A673 (cell line): Measurements from ENCODE around the gene GHRHR. TPM values are rescaled to one million over a fixed set of nuclear protein-coding genes. Genes with fewer than 3 reads are reported as not detected.
A peak's percentile ranks its signal among the peaks of the same experiment; 100 is the strongest.

Experiments used
- BruUV-seq: library from RNA; stranded (reverse); fragments of 400-500 nt; replicated peaks from 2 replicates; lab custom pipeline; 2021; lab: Mats Ljungman, UMichigan
- CTCF ChIA-PET: fragments of 300-600 bp; sonication (Branson Sonifier 250); formaldehyde crosslinking; loops from one replicate; lab custom pipeline; 2022; ENCODE audit warnings: antibody characterized with exemption; lab: Charles Lee
- POLR2A ChIA-PET: fragments of 300-600 bp; sonication (Branson Sonifier 250); formaldehyde crosslinking; loops from one replicate; lab custom pipeline; 2022; ENCODE audit warnings: antibody characterized with exemption; ENCODE audit not compliant: low non-redundant PET; lab: Charles Lee
- DNase-seq: peaks from one replicate; pipeline ENCODE4 v3.0.0-alpha.2; 2015; ENCODE audit warnings: low spot score
- H3K27ac ChIP-seq: fragments of 200-600 bp; sonication (generic); 2 replicates; pipeline ENCODE4 v1.5.1; 2016; ENCODE audit warnings: mixed run types, low read depth, mild to moderate bottlenecking, mixed read lengths, antibody characterized with exemption, low read length; ENCODE audit not compliant: poor library complexity, severe bottlenecking
- H3K27me3 ChIP-seq: fragments of 200-600 bp; sonication (generic); replicated peaks from 2 replicates; pipeline ENCODE4 v1.6.1; 2017; ENCODE audit warnings: mixed run types, low read depth, mild to moderate bottlenecking, mixed read lengths, antibody characterized with exemption, low read length; ENCODE audit not compliant: insufficient read depth, poor library complexity
- H3K36me3 ChIP-seq: fragments of 200-600 bp; sonication (generic); 2 replicates; pipeline ENCODE4 v1.6.1; 2016; ENCODE audit warnings: mixed run types, mild to moderate bottlenecking, mixed read lengths, antibody characterized with exemption, low read length; ENCODE audit not compliant: insufficient read depth, poor library complexity, severe bottlenecking
- H3K4me1 ChIP-seq: fragments of 200-600 bp; sonication (generic); 2 replicates; pipeline ENCODE4 v1.6.1; 2017; ENCODE audit warnings: mixed run types, mild to moderate bottlenecking, mixed read lengths, antibody characterized with exemption, low read length; ENCODE audit not compliant: insufficient read depth, poor library complexity, severe bottlenecking
- H3K4me3 ChIP-seq: fragments of 200-600 bp; sonication (generic); 2 replicates; pipeline ENCODE4 v1.5.1; 2016; ENCODE audit warnings: low read depth, mixed run types, mild to moderate bottlenecking, mixed read lengths, low read length; ENCODE audit not compliant: poor library complexity, severe bottlenecking
- H3K9me3 ChIP-seq: fragments of 200-600 bp; sonication (generic); 2 replicates; pipeline ENCODE4 v1.6.1; 2016; ENCODE audit warnings: mixed run types, low read depth, mild to moderate bottlenecking, mixed read lengths, antibody characterized with exemption, low read length; ENCODE audit not compliant: poor library complexity, severe bottlenecking
- EZH2 ChIP-seq: fragments of 200-600 bp; sonication (generic); IDR thresholded peaks from 2 replicates; pipeline ENCODE4 v1.6.1; 2017; ENCODE audit warnings: borderline replicate concordance, low read depth, mild to moderate bottlenecking, mixed read lengths, antibody characterized with exemption, low read length; ENCODE audit not compliant: poor library complexity, severe bottlenecking
- intact Hi-C: fragments of 100-400 bp; cut with micrococcal nuclease; formaldehyde crosslinking; loops from one replicate; pipeline ENCODE4 v1.10.0; 2022; ENCODE audit not compliant: unreplicated experiment
- total RNA-seq: library from RNA; stranded (reverse); gene quantifications from 2 replicates; pipeline ENCODE4 v1.2.3, GENCODE V29; 2021
- TF ChIP-seq, protein P1 (sequence below): fragments of 300-800, 200-600 bp; sonication (generic); conservative IDR thresholded peaks from 2 replicates; pipeline ENCODE4 v1.5.1; 2017; ENCODE audit warnings: low read depth, mild to moderate bottlenecking, antibody characterized with exemption, low read length, moderate library complexity, mixed read lengths

GHRHR gene
- total RNA-seq, 1 experiment from 2014 or later: not detected

DNA sequence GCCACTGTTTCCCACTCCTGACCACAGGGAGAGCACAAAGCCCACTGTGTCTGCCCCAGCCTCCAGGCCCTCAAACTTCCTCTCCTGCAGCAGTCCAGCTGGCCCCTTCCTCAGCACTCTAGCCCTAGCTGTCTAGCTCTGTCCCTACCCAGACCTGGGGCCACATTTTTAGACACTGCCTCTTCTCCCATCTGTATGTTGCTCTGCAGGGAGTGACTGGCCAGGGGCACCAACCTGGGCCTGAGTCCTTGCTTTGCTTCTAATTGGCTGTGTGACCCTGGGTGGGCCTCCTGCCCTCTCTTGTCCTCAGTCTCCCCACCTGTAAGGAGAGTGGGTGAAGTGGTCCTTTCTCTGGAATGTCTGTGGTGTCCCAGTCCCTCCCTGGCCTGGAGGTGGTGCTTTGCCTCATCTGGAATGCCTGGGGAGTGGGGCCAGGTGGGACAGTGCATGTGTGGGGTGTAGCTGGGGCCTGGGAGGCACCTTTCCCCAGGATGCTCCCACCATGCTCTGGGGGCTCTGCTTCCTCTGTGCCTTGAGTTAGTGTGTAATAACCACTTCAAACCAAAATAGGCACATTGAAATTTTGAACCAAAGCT, 27.0 kb upstream of the GHRHR start:
- intact Hi-C loops: no loop called here

DNA sequence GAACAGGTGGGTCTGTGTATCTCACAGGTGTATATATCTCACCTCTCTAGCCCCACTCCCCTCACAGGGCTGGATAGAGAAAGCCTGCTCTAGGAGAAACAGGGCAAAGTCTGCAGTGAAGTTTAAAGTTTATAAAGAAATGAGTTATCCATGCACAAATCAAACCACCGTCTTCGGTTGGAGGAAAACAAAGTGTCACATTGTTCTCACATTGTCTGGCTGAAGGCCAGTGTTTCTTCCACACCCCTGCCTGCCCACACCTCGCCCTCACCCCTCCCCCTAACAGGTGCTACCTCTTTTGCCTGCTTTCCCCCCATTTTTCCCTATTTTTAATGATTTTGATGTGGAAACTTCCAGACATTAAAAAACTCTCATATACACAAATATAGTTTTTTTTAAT, 26.3 kb upstream of the GHRHR start:
- ChIA-PET CTCF (interaction anchor here (2.7 kb wide), 1 partner anchor 46 kb away, joined by 7 read pairs; no protein-coding TSS in a partner anchor), POLR2A (no interaction called here)
- peaks cover 22% of the 10 kb centered on the region for H3K27me3 ChIP-seq
- no peaks in the 10 kb centered on the region for H3K36me3 ChIP-seq
- TF ChIP-seq, protein P1, sequence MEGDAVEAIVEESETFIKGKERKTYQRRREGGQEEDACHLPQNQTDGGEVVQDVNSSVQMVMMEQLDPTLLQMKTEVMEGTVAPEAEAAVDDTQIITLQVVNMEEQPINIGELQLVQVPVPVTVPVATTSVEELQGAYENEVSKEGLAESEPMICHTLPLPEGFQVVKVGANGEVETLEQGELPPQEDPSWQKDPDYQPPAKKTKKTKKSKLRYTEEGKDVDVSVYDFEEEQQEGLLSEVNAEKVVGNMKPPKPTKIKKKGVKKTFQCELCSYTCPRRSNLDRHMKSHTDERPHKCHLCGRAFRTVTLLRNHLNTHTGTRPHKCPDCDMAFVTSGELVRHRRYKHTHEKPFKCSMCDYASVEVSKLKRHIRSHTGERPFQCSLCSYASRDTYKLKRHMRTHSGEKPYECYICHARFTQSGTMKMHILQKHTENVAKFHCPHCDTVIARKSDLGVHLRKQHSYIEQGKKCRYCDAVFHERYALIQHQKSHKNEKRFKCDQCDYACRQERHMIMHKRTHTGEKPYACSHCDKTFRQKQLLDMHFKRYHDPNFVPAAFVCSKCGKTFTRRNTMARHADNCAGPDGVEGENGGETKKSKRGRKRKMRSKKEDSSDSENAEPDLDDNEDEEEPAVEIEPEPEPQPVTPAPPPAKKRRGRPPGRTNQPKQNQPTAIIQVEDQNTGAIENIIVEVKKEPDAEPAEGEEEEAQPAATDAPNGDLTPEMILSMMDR: no peak
- no peak for TF ChIP-seq EZH2
- no peak overlapping the region for H3K27ac ChIP-seq
- H3K4me1 ChIP-seq: peaks cover 16% of the 10 kb centered on the region
- H3K4me3 ChIP-seq: no peak overlapping the region
- no peaks in the 10 kb centered on the region for H3K9me3 ChIP-seq
- no TSS peak for BruUV-seq
- DNase-seq: no peak
- intact Hi-C loops: no loop called here

More for the DNA sequence above, 27.0 kb upstream of the GHRHR start:
- H3K36me3 ChIP-seq: no peaks in the 10 kb centered on the region
- no peak overlapping the region for H3K4me3 ChIP-seq
- no peak overlapping the region for H3K27ac ChIP-seq
- no peak for DNase-seq
- no peak for TF ChIP-seq EZH2
- TF ChIP-seq, protein P1: no peak
- H3K27me3 ChIP-seq: peaks cover 15% of the 10 kb centered on the region
- no TSS peak for BruUV-seq
- no peaks in the 10 kb centered on the region for H3K9me3 ChIP-seq
- POLR2A ChIA-PET: no interaction called here
- CTCF ChIA-PET: interaction anchor here (2.7 kb wide), 1 partner anchor 47 kb away, joined by 7 read pairs; no protein-coding TSS in a partner anchor
- peaks cover 16% of the 10 kb centered on the region for H3K4me1 ChIP-seq

DNA sequence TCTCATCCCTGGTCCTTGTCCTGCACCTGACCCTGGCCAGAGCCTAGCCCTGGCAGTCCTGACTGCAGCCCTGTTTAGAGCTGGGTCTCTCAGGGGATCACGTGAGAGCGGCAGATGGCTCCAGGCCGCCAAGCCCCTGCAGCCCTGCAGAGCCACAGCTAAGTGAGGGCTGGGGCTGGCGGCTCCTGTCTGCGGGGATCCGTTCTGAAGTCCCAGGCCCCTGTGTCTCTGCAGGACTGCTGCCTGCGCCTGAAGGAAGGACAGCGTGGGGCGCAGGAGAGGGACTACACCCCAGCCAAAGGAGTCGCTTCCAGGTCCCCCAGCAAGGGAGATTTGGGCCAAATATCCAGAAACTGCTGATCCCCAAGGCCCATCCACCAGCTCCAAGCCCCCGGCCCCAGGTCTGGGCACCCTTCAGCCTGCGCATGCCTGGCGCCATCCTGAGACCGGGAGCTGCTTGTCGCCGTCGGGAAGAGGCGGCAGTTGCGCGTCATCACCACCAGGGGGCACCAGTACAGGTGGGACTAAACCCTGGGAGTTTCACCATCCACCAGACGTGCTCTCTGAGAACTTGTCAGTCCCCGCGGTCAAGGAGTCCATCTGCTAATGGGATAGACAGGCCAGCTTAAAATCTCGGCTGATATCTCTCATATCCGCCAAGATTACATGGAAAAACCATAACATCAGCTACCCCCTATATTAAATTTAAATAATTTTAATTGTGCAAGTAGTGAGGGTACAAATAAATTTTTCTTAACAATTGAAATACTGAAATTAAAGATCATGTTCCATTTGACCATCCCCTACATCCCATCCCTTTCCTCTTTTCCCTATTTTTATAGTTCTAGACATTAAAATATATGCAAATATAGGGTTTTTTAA, 25.1 kb upstream of the GHRHR start:
- peak; percentile 74 for DNase-seq
- ChIA-PET CTCF (interaction anchor here (0.6 to 2.7 kb wide), 7 partner anchors 8 to 1843 kb away, joined by 3 to 13 read pairs (median 3); no protein-coding TSS in a partner anchor), POLR2A (no interaction called here)
- peaks cover 7% of the 10 kb centered on the region for H3K4me1 ChIP-seq
- intact Hi-C loops: no loop called here
- peaks cover 35% of the 10 kb centered on the region for H3K27me3 ChIP-seq
- H3K36me3 ChIP-seq: no peaks in the 10 kb centered on the region
- H3K9me3 ChIP-seq: no peaks in the 10 kb centered on the region
- H3K27ac ChIP-seq: no peak overlapping the region
- H3K4me3 ChIP-seq: no peak overlapping the region
- TF ChIP-seq EZH2: no peak
- TF ChIP-seq, protein P1: peak; percentile 94
- no TSS peak for BruUV-seq
